GM18907 (cell line): ENCODE results near the gene TMSB4X.
"Not testable (repeated sequence)": the region's sequence is repeated elsewhere in the genome, so short reads cannot be mapped to it uniquely, and the experiment has no call there.

Experiments
- ATAC-seq: cut with Tn5 transposase; IDR thresholded peaks from one replicate; pipeline ENCODE4 v1.9.1; 2021; ENCODE audit warnings: mild to moderate bottlenecking, moderate library complexity; ENCODE audit not compliant: unreplicated experiment

TMSB4X gene

GRCh38 chrX:12974796-12975669 is at the start of gene TMSB4X:
TSS of gene TMSB4X (plus strand) at chrX:12975110.
- ATAC-seq = peak; percentile 50

- ATAC-seq = no peak
Measured at GRCh38 chrX:12929701-12930100, 45.2 kb upstream of the TMSB4X start.

- no peak for ATAC-seq
Measured at GRCh38 chrX:12930150-12930549, 44.8 kb upstream of the TMSB4X start.

- no peak for ATAC-seq
Measured at GRCh38 chrX:12932244-12932643, 42.7 kb upstream of the TMSB4X start.

GRCh38 chrX:12934850-12935249 is 40.1 kb upstream of the TMSB4X start:
- no peak for ATAC-seq

GRCh38 chrX:12936947-12937346 is 38.0 kb upstream of the TMSB4X start:
- no peak for ATAC-seq

- ATAC-seq = not testable (repeated sequence)
Measured at GRCh38 chrX:12940471-12940870, 34.4 kb upstream of the TMSB4X start.

- not testable (repeated sequence) for ATAC-seq
Measured at GRCh38 chrX:12943592-12943991, 31.3 kb upstream of the TMSB4X start.

GRCh38 chrX:12944452-12944851 is 30.5 kb upstream of the TMSB4X start:
- not testable (repeated sequence) for ATAC-seq

- ATAC-seq = no peak
Measured at GRCh38 chrX:12945494-12945893, 29.4 kb upstream of the TMSB4X start.

- no peak for ATAC-seq
Measured at GRCh38 chrX:12946406-12946805, 28.5 kb upstream of the TMSB4X start.

GRCh38 chrX:12946838-12947544 is 27.9 kb upstream of the TMSB4X start:
- no peak for ATAC-seq

GRCh38 chrX:12947545-12948235 is 27.2 kb upstream of the TMSB4X start:
- ATAC-seq = no peak

- ATAC-seq = no peak
Measured at GRCh38 chrX:12948495-12948894, 26.4 kb upstream of the TMSB4X start.

GRCh38 chrX:12949205-12949926 is 25.5 kb upstream of the TMSB4X start:
- no peak for ATAC-seq

- peak; percentile 63 for ATAC-seq
Measured at GRCh38 chrX:12949927-12950656, 24.8 kb upstream of the TMSB4X start.

- peak; percentile 47 for ATAC-seq
Measured at GRCh38 chrX:12950851-12951594, 23.9 kb upstream of the TMSB4X start.

- ATAC-seq = no peak
Measured at GRCh38 chrX:12951595-12951975, 23.3 kb upstream of the TMSB4X start.

GRCh38 chrX:12953420-12953819 is 21.5 kb upstream of the TMSB4X start:
- ATAC-seq = no peak
